ENCODE measurements around the gene RAI1.

Gene RAI1

GRCh38 chr17:17725011-17725751, 43.9 kb downstream of the RAI1 start:
- TF ChIP-seq, protein P1, sequence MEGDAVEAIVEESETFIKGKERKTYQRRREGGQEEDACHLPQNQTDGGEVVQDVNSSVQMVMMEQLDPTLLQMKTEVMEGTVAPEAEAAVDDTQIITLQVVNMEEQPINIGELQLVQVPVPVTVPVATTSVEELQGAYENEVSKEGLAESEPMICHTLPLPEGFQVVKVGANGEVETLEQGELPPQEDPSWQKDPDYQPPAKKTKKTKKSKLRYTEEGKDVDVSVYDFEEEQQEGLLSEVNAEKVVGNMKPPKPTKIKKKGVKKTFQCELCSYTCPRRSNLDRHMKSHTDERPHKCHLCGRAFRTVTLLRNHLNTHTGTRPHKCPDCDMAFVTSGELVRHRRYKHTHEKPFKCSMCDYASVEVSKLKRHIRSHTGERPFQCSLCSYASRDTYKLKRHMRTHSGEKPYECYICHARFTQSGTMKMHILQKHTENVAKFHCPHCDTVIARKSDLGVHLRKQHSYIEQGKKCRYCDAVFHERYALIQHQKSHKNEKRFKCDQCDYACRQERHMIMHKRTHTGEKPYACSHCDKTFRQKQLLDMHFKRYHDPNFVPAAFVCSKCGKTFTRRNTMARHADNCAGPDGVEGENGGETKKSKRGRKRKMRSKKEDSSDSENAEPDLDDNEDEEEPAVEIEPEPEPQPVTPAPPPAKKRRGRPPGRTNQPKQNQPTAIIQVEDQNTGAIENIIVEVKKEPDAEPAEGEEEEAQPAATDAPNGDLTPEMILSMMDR (IDR thresholded peaks at IDR 0.05; ENCODE audit: insufficient read depth, low read depth, low read length, missing control alignments) = no peak
- DNase-seq (ENCODE audit: low read depth) = no peak
- H3K4me3 ChIP-seq (ENCODE audit: low read depth, low read length) = peak overlapping the region; percentile 70

GRCh38 chr17:17725752-17726457, 44.6 kb downstream of the RAI1 start:
- TF ChIP-seq, protein P1 (IDR thresholded peaks at IDR 0.05; ENCODE audit: insufficient read depth, low read depth, low read length, missing control alignments) = no peak
- no peak for DNase-seq (ENCODE audit: low read depth)
- no peak overlapping the region for H3K4me3 ChIP-seq (ENCODE audit: low read depth, low read length)

GRCh38 chr17:17726458-17727060, 45.3 kb downstream of the RAI1 start:
- no peak for DNase-seq (ENCODE audit: low read depth)
- TF ChIP-seq, protein P1 (IDR thresholded peaks at IDR 0.05; ENCODE audit: insufficient read depth, low read depth, low read length, missing control alignments) = no peak
- H3K4me3 ChIP-seq (ENCODE audit: low read depth, low read length) = no peak overlapping the region

DNA sequence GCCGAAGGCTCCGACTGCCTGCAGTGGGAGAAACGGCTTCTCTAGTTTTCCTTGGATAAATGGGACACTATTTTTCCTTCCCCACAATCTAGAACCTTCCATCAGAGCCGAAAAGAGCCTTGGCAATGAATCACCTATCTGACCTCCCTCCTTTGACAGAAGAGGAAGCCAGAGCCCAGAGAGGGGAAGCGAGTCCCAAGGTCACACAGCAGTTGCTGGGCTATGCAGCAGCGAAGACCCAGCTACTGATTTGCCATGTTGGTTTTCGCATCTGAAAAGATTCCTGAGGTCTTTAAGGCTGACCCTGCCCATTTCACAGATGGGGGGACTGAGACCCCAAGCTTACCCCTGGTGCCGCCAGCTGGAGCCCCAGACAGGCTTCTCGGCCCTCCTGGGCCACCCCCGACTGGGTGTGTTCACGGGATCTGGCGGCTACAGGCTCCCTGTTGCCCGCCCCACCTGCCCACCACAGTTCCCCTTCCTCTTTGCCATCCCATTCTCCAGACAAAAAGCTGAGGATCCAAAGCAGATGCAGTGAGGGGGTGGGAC, 45.9 kb downstream of the RAI1 start:
- TF ChIP-seq, protein P1 (IDR thresholded peaks at IDR 0.05; ENCODE audit: insufficient read depth, low read depth, low read length, missing control alignments) = no peak
- H3K4me3 ChIP-seq (ENCODE audit: low read depth, low read length) = no peak overlapping the region
- DNase-seq (ENCODE audit: low read depth) = no peak

- no peak overlapping the region for H3K4me3 ChIP-seq (ENCODE audit: low read depth, low read length)
- DNase-seq (ENCODE audit: low read depth) = no peak
- TF ChIP-seq, protein P1 (IDR thresholded peaks at IDR 0.05; ENCODE audit: insufficient read depth, low read depth, low read length, missing control alignments) = no peak
These were observed 46.9 kb downstream of the RAI1 start for GRCh38 chr17:17728146-17728545.

DNA sequence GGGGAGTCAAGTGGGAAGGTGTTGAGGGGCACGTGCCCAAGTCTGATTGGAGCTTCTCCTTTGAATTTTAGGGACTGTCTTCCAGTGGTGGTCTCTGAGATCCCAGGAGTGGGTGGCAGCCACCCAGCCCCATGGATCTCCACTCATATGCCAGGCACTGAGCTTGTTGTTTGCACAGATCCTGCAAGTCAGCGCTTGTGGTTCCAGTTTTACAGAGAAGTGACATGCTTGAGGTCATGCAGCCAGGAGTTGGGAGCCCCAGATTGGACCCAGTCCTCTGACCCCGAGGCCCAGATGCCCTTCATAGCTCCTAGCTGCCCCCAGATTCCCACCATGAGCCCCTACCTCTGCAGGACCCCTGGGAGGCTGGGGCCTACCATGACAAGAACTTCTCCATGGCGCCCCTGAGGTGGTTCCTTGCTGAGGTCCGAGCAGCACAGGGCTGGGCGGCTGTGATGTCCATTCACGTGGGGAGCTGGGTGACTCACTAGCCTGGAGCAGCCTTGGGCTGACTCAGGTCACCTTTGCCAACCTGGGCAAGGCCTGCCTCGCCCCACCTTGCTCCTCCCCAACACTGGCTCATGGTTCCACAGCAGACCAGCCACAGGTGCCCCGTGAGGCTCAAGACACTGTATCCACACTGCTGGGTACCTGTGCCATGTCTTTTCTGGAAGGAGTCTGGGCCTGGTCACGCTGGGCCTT, 47.4 kb downstream of the RAI1 start:
- TF ChIP-seq, protein P1 (IDR thresholded peaks at IDR 0.05; ENCODE audit: insufficient read depth, low read depth, low read length, missing control alignments) = no peak
- no peak overlapping the region for H3K4me3 ChIP-seq (ENCODE audit: low read depth, low read length)
- DNase-seq (ENCODE audit: low read depth) = no peak

All from GM12865 (cell line).